ENCODE data around the gene ADAP1.

DNA sequence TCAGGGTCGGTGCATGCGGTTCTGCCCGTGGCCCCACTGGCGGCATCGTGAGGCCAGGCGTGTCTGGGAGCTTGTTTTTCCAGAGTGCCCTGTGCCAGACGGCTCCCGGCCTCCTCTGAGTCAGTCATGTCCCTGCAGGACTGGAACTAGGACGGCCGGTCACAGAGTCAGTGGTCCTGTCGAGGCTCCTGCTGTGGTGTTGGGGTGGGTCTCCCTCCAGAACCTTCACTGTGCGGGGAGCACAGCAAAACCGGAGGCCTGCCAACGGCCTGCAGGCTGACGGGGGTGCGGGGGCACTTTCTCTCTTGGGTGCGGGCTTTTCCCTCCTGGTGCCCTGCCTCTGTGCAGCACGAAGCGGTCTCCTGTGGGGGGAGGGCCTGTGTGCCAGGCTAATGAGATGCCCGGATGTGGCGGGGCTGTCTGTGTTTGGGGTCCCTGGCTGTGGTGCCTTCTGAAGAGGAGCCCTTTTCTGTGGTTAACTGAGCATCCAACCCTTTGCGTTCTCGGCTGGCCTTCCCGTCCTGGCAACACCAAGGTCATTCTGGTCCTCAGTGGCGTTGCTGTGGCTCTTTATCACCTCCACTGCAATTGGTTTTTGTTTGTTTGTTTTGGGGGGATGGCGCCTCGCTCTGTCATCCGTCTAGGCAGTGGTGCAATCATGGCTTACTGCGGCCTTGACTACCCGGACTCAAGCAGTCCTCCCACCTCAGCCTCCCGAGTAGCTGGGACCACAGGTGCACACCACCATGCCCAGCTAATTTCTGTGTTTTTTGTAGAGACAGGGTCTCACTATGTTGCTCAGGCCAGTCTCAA, 70.1 kb downstream of the ADAP1 start:
- TF ChIP-seq, protein P1, sequence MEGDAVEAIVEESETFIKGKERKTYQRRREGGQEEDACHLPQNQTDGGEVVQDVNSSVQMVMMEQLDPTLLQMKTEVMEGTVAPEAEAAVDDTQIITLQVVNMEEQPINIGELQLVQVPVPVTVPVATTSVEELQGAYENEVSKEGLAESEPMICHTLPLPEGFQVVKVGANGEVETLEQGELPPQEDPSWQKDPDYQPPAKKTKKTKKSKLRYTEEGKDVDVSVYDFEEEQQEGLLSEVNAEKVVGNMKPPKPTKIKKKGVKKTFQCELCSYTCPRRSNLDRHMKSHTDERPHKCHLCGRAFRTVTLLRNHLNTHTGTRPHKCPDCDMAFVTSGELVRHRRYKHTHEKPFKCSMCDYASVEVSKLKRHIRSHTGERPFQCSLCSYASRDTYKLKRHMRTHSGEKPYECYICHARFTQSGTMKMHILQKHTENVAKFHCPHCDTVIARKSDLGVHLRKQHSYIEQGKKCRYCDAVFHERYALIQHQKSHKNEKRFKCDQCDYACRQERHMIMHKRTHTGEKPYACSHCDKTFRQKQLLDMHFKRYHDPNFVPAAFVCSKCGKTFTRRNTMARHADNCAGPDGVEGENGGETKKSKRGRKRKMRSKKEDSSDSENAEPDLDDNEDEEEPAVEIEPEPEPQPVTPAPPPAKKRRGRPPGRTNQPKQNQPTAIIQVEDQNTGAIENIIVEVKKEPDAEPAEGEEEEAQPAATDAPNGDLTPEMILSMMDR (IDR thresholded peaks at IDR 0.05) = no peak
- TF ChIP-seq EP300 (IDR thresholded peaks at IDR 0.05; ENCODE audit: low read depth) (no peak), POLR2A (IDR thresholded peaks at IDR 0.05) (no peak), POLR2AphosphoS5 (IDR thresholded peaks at IDR 0.05) (no peak)

Measured in transverse colon (tissue), 4 donors.